AG08396 (cell line): ENCODE results near the gene USP33.
"Not testable (repeated sequence)": the region's sequence is repeated elsewhere in the genome, so short reads cannot be mapped to it uniquely, and the experiment has no call there.

ENCODE experiments used
- DNase-seq: peaks from one replicate; pipeline ENCODE4 v3.0.0; 2012; ENCODE audit warnings: low spot score, mixed read lengths

Gene USP33

GRCh38 chr1:77739235-77739634, 20.4 kb downstream of the USP33 start:
- DNase-seq: no peak

- no peak for DNase-seq
Observed at GRCh38 chr1:77732090-77732489, 27.6 kb downstream of the USP33 start.

DNA sequence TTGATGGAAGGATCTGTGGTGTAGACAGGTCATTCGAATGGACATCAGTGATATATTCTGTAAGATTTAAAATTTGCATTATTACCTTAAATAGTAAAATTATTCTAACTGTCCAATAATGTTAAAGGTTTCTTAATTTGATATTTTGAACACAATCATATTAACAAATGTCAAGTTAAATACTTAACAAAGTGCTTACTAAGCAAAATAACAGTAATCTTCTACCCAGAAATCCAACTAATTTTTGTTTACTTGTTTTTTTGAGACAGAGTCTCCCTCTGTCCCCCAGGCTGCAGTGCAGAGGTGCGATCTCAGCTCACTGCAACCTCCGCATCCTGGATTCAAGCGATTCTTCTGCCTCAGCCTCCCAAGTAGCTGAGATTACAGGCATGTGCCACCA, 33.9 kb downstream of the USP33 start:
- DNase-seq: no peak

GRCh38 chr1:77718181-77718580, 41.5 kb downstream of the USP33 start:
- no peak for DNase-seq

GRCh38 chr1:77716065-77716464, 43.6 kb downstream of the USP33 start:
- DNase-seq: no peak

- DNase-seq: no peak
Observed at GRCh38 chr1:77709727-77710126, 49.9 kb downstream of the USP33 start.

- no peak for DNase-seq
Observed at GRCh38 chr1:77706321-77706720, 53.3 kb downstream of the USP33 start.

- DNase-seq: no peak
Observed at GRCh38 chr1:77704736-77705135, 54.9 kb downstream of the USP33 start.

DNA sequence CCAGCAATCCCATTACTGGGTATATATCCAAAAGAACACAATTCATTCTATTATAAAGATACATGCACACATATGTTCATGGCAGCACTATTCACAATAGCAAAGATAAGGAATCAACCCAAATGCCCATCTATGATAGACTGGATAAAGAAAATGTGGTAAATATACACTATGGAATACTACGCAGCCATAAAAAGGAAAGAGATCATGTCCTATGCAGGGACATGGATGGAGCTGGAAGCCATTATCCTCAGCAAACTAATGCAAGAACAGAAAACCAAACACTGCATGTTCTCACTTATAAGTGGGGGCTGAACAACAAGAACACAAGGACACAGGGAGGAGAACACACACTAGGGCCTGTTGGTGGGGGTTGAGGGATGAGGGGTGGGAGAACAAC, 60.0 kb downstream of the USP33 start:
- not testable (repeated sequence) for DNase-seq

GRCh38 chr1:77697441-77697840, 62.2 kb downstream of the USP33 start:
- no peak for DNase-seq

DNA sequence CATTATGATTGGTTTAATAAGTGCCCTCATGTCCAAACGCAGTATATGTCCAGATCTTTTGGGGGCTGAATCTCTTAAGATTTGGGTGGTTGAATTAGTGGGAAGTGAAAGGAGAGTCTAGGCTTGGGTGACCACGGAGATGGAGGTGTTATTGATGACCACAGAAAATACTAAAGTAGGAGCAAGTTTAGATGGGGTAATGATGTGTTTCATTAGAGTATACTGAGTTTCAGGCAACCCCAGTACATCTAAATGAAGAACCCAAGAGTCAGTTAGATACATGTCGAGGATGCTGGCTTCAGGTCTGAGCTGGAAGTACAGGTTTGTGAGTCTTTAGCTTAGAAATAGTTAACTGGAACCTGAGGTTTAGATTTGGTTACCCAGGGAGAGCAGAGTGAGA, 70.7 kb downstream of the USP33 start:
- DNase-seq: no peak

DNA sequence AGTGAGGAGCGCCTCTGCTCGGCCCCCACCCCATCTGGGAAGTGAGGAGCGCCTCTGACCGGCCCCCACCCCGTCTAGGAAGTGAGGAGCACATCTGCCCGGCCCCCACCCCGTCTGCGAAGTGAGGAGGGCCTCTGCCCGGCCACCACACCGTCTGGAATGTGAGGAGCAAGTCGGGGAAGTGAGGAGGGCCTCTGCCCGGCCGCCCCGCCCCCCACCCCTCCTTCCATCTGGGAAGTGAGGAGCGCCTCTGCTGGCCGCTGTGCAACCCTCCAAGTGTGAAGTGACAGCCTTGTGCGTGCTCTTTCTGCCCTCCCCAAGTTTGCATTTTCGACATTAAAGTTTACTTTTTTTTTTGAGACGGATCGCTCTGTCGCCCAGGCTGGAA, 72.1 kb downstream of the USP33 start:
- DNase-seq: no peak

DNA sequence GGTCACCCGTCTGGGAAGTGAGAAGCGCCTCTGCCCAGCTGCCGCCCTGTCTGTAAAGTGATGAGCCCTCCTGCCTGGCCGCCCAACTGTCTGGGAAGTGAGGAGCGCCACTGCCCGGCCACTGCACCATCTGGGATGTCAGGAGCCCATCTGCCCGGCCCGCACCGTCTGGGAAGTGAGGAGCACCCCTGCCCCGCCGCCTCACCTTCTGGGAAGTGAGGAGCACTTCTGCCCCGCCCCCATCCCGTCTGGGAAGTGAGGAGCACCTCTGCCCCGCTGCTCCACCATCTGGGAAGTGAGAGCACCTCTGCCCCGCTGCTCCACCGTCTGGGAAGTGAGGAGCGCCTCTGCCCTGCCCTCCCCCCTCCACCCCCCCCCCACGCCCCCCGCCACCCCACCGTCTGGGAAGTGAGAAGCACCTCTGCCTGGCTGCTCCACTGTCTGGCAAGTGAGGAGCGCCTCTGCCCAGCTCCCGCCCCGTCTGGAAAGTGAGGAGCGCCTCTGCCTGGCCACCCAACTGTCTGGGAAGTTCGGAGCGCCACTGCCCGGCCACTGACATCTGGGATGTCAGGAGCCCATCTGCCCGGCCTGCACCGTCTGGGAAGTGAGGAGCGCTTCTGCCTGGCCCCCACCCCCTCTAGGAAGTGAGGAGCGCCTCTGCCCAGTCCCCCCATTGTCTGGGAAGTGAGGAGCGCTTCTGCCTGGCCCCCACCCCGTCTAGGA, 72.7 kb downstream of the USP33 start:
- no peak for DNase-seq

DNA sequence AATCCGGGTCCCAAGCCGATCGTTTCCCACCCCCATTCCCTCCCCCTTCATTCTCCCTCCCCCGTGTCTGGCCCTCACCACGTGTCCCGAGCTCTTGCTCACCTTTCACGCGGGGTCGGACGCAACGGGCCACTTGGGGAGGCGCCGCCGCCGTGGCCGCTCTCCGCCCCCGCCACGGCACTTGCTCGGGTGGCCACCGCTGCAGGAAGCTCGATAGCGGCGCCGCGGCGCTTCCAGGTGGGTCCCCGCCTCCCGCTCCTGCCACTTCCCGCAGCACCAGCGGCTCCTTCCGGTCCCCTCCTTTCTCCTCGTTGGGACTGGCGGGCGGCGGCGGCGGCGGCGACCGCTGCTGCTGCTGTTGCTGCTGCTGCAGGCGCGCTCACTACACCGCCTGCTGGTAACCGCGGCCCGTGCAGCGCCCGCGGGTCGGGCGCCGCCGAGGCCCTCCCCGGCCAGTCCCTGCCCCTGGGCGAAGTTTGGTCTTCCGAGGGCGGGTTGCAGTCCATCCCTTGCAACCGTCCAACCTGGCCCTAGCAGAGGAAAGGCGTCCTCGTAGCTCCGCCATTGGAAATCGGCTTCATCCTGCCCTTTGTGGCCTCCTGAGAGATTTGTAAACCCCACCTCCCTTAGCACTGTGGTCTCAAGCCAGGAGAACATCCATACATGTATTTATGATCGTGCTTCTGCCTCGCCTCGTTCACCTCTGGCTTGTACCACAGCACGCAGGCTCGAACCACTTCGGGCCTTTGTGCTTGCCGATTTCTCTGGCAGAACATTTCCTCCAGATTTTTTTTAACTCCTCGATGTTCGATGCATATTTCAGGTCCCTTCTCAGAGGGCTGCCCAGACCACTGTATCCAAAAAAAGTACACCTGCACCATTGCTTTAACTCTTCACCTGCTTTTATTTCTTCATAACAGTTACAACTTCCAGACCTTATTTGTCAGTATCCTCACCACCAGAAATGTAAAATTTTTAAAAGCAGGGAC, 76.2 kb downstream of the USP33 start:
- DNase-seq: peak; percentile 94

GRCh38 chr1:77682460-77683159, 77.0 kb downstream of the USP33 start, which contains the start of gene ZZZ3:
TSS of gene ZZZ3 (minus strand) at chr1:77682658. CDS start at chr1:77633354, 49,304 bp downstream.
- peak; percentile 92 for DNase-seq

- DNase-seq: no peak
Observed at GRCh38 chr1:77680173-77680572, 79.5 kb downstream of the USP33 start.

- no peak for DNase-seq
Observed at GRCh38 chr1:77678660-77679610, 80.7 kb downstream of the USP33 start.

- not testable (repeated sequence) for DNase-seq
Observed at GRCh38 chr1:77674807-77675206, 84.8 kb downstream of the USP33 start.

- DNase-seq: no peak
Observed at GRCh38 chr1:77673716-77674355, 85.8 kb downstream of the USP33 start.

DNA sequence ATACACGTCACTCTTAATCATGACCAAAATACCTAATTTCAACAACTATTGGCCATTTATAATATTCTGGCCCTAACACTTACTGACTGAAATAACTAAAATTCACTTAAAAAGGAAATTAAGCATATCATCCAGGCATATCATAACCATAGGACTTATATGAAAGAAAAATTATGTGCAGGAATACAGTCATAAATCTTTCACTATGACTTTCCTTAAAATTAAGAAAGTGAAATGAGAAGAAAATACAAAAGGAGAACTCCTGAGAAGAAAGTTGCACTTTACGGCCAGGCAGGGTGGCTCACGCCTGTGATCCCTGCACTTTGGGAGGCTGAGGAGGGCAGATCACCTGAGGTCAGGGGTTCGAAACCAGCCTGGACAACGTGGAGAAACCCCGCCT, 86.6 kb downstream of the USP33 start:
- DNase-seq: no peak

DNA sequence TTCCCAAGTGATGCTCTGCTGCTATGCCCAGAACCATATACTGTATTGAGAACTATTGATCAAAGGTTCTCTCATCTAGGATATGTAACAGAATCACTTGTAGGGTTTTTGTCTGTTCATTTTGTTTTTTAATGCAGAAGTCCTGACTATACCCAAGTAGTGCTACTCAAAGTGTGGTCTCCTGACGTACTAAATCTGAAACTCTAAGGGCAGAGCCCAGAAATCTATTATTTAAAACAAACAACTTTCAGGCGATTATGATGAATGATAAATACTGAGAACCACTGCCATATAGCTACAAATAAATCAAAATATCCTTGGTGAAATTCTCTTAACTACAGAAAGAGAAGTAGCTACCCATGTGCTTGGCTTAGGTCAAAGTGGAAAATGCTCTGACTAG, 87.3 kb downstream of the USP33 start:
- no peak for DNase-seq
